Adrenal gland (tissue), 12 donors: ENCODE measurements around the gene TLK2. TPM values are rescaled to one million over a fixed set of nuclear protein-coding genes. Genes with fewer than 3 reads are reported as not detected.

Experiments
- DNase-seq, 7 donors: peaks; one replicate each; pipeline ENCODE4 v3.0.0-alpha.2; 2019 to 2020
- H3K27ac ChIP-seq, 5 donors: fragments of 200-600 bp; sonication (generic) in 4 of 5; 1 replicate in 3 of 5; 2 replicates in 2 of 5; pipeline versions ENCODE4 v1.5.1 to v1.8.0; 2016 to 2020; ENCODE audit warnings: mild to moderate bottlenecking in 1 of 5
- H3K27me3 ChIP-seq: fragments of 200-600 bp; 2 replicates; pipeline ENCODE4 v1.8.0; 2021
- H3K36me3 ChIP-seq, 2 donors: fragments of 200-600 bp; replicated peaks in 1 of 2; 1 replicate in 1 of 2; 2 replicates in 1 of 2; pipeline versions ENCODE4 v1.5.1 to v1.8.0; 2018 to 2022
- H3K4me1 ChIP-seq, 2 donors: fragments of 200-600 bp; replicated peaks in 1 of 2; 1 replicate in 1 of 2; 2 replicates in 1 of 2; pipeline versions ENCODE4 v1.5.1 to v1.8.0; 2018 to 2021
- H3K4me3 ChIP-seq, 4 donors: fragments of 200-600 bp; sonication (generic) in 3 of 4; one replicate each; pipeline ENCODE4 v1.5.1; 2016 to 2018
- H3K9me3 ChIP-seq, 3 donors: fragments of 200-600 bp; sonication (generic) in 1 of 3; replicated peaks in 1 of 3; 1 replicate in 2 of 3; 2 replicates in 1 of 3; pipeline versions ENCODE4 v1.5.1 to v1.8.0; 2016 to 2021
- POLR2A ChIP-seq, 2 donors: fragments of 450-650 bp; IDR thresholded peaks; one replicate each; pipeline ENCODE4 v1.6.1; 2017; ENCODE audit warnings: antibody characterized with exemption in 2 of 2, mild to moderate bottlenecking in 2 of 2, moderate library complexity in 1 of 2
- WGBS, 4 donors: extraction: QIAGEN DNeasy Blood & Tissue Kit in 2 of 4; methylation state at CpG; one replicate each; pipeline versions ENCODE4 v1.1.5 to v1.1.7; 2013 to 2017; 5-methylcytosine and 5-hydroxymethylcytosine counted together
- intact Hi-C, 2 donors: fragments of 100-400 bp; cut with DNase I; formaldehyde crosslinking; loops; one replicate each; pipeline versions ENCODE4 v1.14.1 to v1.15.0; 2022 to 2023
- polyA plus RNA-seq, 3 donors: library from polyadenylated mRNA; stranded (reverse); fragments of 200-250 nt in 2 of 3; fragments of 350-450 nt in 1 of 3; fragmentation: Illumina TruSeq in 1 of 3; extraction: RNeasy Lipid Tissue Mini Kit (QIAGEN cat#74804) in 1 of 3; gene quantifications; one replicate each; pipeline ENCODE4 v1.2.3, GENCODE V29; 2013 to 2014
- total RNA-seq, 9 donors: library from RNA; depleted of rRNA in 4 of 9; stranded (reverse); fragments of >200 nt in 4 of 9; fragments of 120-200 nt in 1 of 9; fragmentation: NEBNext Ultra II Directional in 1 of 9; extraction: Animal tissue kit (Norgen Biotek cat#: 25700) in 1 of 9; gene quantifications; one replicate each; pipeline versions ENCODE4 v1.1.0 to v1.2.4, GENCODE V29; 2013 to 2023
- TF ChIP-seq, protein P1 (sequence below), 6 experiments: fragments of 450-650 bp in 4 of 6; fragments of 200-600 bp in 2 of 6; sonication (generic) in 1 of 6; IDR thresholded peaks; 1 replicate in 5 of 6; 2 replicates in 1 of 6; pipeline versions ENCODE4 v1.5.1 to v1.8.0; 2016 to 2021; ENCODE audit warnings: antibody characterized with exemption in 6 of 6, mild to moderate bottlenecking in 2 of 6, moderate library complexity in 1 of 6
- donor health status: healthy with polysubstance abuse.
- donor health status: Bipolar disorder and iron deficiency.
- donor health status: DM: yes; HTN: yes; CAD: no.
- donor health status: DM: no; HTN: no; CAD: no.
- donor health status: DM: no; HTN: no; CAD: no.
- donor health status: DM: yes; HTN: yes; CAD: no.

The TLK2 gene
- total and polyA plus RNA-seq, 12 donors: 13.2 to 68.3 (median 31.2) TPM

DNA sequence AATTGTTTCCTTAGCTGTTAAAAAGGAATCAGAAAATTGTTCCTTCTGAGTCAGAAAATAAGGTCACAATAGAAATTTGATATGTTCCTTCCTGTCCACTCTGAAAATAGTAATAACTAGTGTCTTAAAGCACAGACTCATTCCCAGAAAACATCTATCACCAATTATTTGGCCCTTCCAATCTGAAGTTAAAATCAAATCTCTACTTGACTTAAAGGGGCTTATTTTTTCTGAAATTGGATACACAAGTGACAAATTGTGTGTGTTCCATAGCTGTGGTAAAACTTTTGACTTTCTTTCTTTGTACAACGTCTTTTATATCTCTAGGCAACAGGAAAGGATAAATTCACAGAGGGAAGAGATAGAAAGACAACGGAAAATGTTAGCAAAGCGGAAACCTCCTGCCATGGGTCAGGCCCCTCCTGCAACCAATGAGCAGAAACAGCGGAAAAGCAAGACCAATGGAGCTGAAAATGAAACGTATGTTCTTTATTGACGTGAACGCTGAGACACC is 94.3 kb downstream of the TLK2 start:
- no peak overlapping the region for H3K4me3 ChIP-seq
- WGBS, 4 donors: 67 to 80% (median 72%) methylated on average over 7 of the region's 7 CpGs
- H3K27ac ChIP-seq: peak overlapping the region in 4 of 5 donors; percentile 21 to 58 (median 34)
- no peak for DNase-seq
- peaks cover 0 to 10% of the 10 kb centered on the region in 2 donors for H3K4me1 ChIP-seq
- peaks cover 0 to 27% of the 10 kb centered on the region in 2 donors for H3K36me3 ChIP-seq
- H3K27me3 ChIP-seq: no peaks in the 10 kb centered on the region
- intact Hi-C loops: no loop called here
- H3K9me3 ChIP-seq: no peaks in the 10 kb centered on the region
- TF ChIP-seq POLR2A (IDR thresholded peaks at IDR 0.05): no peak
- TF ChIP-seq, protein P1, sequence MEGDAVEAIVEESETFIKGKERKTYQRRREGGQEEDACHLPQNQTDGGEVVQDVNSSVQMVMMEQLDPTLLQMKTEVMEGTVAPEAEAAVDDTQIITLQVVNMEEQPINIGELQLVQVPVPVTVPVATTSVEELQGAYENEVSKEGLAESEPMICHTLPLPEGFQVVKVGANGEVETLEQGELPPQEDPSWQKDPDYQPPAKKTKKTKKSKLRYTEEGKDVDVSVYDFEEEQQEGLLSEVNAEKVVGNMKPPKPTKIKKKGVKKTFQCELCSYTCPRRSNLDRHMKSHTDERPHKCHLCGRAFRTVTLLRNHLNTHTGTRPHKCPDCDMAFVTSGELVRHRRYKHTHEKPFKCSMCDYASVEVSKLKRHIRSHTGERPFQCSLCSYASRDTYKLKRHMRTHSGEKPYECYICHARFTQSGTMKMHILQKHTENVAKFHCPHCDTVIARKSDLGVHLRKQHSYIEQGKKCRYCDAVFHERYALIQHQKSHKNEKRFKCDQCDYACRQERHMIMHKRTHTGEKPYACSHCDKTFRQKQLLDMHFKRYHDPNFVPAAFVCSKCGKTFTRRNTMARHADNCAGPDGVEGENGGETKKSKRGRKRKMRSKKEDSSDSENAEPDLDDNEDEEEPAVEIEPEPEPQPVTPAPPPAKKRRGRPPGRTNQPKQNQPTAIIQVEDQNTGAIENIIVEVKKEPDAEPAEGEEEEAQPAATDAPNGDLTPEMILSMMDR (IDR thresholded peaks at IDR 0.05): no peak

DNA sequence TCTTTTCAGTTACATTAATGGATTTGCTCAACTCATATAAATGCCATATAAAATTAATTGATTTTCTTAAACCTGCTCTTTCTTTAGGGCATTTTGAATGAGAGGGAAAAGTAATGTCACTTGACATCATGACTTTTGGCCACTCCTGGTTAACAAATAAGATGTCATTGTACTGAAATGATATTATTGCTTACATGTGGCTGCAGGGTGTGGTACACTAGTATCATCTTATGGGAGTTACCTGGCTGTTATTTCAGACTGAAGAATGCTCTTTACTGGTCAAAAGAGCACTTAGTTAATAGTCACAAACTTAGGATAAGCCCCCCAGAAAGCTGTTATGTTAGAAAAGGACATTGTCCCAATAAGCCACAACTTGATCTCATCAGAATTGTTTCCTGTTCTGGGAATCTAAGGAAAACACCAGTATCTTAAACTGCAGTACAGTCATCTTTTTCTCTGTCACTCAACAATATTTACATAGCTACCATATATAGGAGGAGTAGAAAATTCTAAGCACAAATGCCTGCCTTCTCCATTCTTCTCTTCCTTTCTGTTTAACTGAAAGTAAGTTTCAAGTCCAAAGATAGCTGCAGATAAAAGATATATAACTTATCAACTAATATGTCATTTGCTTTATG is 95.0 kb downstream of the TLK2 start:
- Histone ChIP-seq H3K36me3 (peaks cover 0 to 33% of the 10 kb centered on the region in 2 donors), H3K4me1 (peaks cover 0 to 10% of the 10 kb centered on the region in 2 donors), H3K27ac (peak overlapping the region in 4 of 5 donors; percentile 23 to 58 (median 46)), H3K9me3 (no peaks in the 10 kb centered on the region), H3K4me3 (no peak overlapping the region), H3K27me3 (no peaks in the 10 kb centered on the region)
- intact Hi-C loops: no loop called here
- DNase-seq: no peak
- TF ChIP-seq, protein P1 (IDR thresholded peaks at IDR 0.05): no peak
- no peak for TF ChIP-seq POLR2A (IDR thresholded peaks at IDR 0.05)

DNA sequence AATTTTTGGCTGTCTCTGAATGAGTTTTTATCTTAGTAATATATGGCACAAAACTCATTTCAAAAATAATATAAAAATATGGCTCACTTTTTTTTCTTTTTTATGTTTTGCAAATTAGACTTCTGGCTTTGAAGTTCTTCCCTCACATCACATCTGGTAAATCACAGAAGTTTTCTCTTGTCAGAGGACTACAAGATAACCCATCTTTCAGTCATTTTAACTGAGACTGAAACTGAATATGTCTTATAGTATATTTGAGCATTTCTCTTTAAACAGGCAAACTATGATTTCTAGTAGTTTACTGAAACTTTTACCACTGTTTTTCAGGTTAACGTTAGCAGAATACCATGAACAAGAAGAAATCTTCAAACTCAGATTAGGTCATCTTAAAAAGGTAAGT is 97.8 kb downstream of the TLK2 start:
- TF ChIP-seq, protein P1 (IDR thresholded peaks at IDR 0.05): no peak
- no peak for TF ChIP-seq POLR2A (IDR thresholded peaks at IDR 0.05)
- Histone ChIP-seq H3K4me1 (peaks cover 0 to 8% of the 10 kb centered on the region in 2 donors), H3K27ac (no peak overlapping the region), H3K27me3 (no peaks in the 10 kb centered on the region), H3K36me3 (peaks cover 0 to 33% of the 10 kb centered on the region in 2 donors), H3K9me3 (no peaks in the 10 kb centered on the region), H3K4me3 (no peak overlapping the region)
- DNase-seq: no peak
- 83 to 96% (median 88%) methylated on average over 1 of the region's 1 CpG for WGBS, 4 donors
- intact Hi-C loops: no loop called here

DNA sequence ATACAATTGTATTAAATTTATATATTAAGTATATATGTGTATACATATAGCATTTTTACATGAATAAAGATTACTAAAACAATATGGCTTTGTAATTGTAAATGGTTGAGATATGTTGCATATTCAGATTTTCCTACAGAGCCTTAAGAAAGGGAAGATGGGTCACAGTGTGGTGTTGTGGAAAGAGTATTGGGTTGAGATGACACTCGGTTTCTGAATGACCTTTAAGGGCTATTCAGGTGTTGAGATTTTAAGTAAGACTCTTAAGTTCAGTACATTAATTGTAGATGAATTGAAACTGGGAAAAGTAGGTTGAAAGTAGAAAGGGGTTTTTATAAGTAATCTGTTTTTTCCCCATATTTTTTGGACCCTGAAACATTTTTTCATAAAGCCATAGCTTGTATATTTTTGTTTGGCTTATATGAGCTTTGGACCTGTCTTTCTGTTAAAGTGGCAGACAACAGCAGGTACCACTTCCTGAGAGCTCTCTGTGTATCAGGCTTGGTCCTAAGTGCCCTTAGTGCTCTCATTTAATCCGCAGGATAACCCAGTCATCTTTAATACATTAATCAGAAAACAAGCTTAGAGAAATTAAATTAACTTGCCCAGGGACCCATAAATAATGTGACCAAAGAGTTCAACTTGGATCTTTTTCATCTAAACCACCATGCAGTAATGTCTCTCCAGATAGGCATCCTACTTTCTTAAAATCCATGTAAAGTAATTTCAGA is 100.3 kb downstream of the TLK2 start:
- Histone ChIP-seq H3K4me1 (peaks cover 0 to under 1% of the 10 kb centered on the region in 2 donors), H3K27me3 (no peaks in the 10 kb centered on the region), H3K27ac (no peak overlapping the region), H3K9me3 (no peaks in the 10 kb centered on the region), H3K4me3 (no peak overlapping the region), H3K36me3 (peaks cover 0 to 37% of the 10 kb centered on the region in 2 donors)
- WGBS, 4 donors: 87 to 92% (median 88%) methylated on average over 2 of the region's 2 CpGs
- intact Hi-C loops: no loop called here
- TF ChIP-seq, protein P1 (IDR thresholded peaks at IDR 0.05): no peak
- no peak for TF ChIP-seq POLR2A (IDR thresholded peaks at IDR 0.05)
- DNase-seq: no peak
